HG02588 (cell line): ENCODE data around the gene CXCR2.

ENCODE experiments used
- ATAC-seq: cut with Tn5 transposase; IDR thresholded peaks from one replicate; pipeline ENCODE4 v1.9.1; 2021; ENCODE audit warnings: mild to moderate bottlenecking, moderate library complexity; ENCODE audit not compliant: unreplicated experiment

CXCR2 gene

DNA sequence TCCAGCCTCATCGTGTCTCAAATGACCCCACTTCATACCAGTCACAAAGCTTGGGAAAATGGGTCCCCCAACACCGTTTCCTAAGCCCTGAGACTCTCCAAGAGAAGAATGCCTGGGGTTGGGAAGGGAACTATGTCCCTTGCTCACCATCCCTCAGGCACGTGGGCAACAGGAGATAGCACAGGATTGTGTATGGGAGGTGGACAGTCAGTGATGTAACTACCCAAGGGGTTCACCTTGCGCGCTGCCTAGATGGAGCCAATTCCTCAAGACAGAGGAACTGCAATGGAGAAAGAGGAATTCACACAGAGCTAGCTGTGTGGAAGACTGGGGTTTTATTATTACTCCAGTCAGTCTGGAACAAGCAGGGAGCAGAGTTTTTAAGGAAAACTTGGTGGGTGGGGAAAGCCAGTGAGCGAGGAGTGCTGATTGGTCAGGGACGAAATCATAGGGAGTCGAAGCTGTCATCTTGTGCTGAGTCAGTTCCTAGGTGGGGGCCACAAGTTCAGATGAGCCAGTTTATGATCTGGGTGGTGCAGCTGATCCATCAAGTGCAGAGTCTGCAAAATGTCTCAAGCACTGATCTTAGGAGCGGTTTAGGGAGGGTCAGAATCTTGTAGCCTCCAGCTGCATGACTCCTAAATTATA, 54.8 kb downstream of the CXCR2 start:
- no peak for ATAC-seq

GRCh38 chr2:218184331-218184730, 58.5 kb downstream of the CXCR2 start:
- no peak for ATAC-seq

DNA sequence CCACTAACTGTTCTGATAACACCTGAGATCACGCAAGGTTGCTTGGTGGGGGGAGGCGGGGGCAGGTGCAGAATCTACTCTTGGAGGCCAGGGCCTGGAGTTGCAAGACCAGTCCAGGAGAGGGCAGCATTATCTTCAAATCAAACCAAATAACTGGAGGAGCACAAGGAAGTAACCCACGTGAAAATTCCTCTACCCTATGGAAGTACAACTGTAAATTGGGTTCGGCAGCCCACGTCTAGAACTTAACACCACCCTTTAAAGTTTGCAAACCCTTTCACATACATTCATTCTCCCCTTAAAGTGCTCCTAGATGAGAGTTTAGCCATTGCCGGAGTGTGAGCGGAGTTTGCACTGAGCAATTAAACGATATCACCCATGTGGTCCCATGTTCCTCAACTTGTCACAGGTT, 60.5 kb downstream of the CXCR2 start:
- ATAC-seq, result no peak
